Gastroesophageal sphincter (tissue), 4 donors: ENCODE measurements around the gene FCN2. TPM values are rescaled to one million over a fixed set of nuclear protein-coding genes. Genes with fewer than 3 reads are reported as not detected.

ENCODE experiments used
- ATAC-seq: fragments of 150-250 bp; one replicate; pipeline ENCODE4 v1.9.1; 2016; ENCODE audit warnings: mild to moderate bottlenecking, moderate library complexity
- H3K27ac ChIP-seq, 4 donors: fragments of 200-600 bp; sonication (generic) in 3 of 4; 1 replicate in 3 of 4; 2 replicates in 1 of 4; pipeline ENCODE4 v1.5.1; 2016 to 2019
- H3K27me3 ChIP-seq: fragments of 200-600 bp; sonication (generic); one replicate; pipeline ENCODE4 v1.5.1; 2019
- H3K36me3 ChIP-seq, 2 donors: fragments of 200-600 bp; sonication (generic); one replicate each; pipeline ENCODE4 v1.5.1; 2019; ENCODE audit warnings: control low read depth in 1 of 2
- H3K4me1 ChIP-seq, 3 donors: fragments of 200-600 bp; sonication (generic); 1 replicate in 2 of 3; 2 replicates in 1 of 3; pipeline ENCODE4 v1.5.1; 2016 to 2019; ENCODE audit warnings: control low read depth in 2 of 3
- H3K4me3 ChIP-seq, 2 donors: fragments of 200-600 bp; sonication (generic); one replicate each; pipeline ENCODE4 v1.5.1; 2019; ENCODE audit warnings: mild to moderate bottlenecking in 1 of 2, moderate library complexity in 1 of 2
- H3K9me3 ChIP-seq, 3 donors: fragments of 200-600 bp; sonication (generic); one replicate each; pipeline ENCODE4 v1.5.1; 2017 to 2019; ENCODE audit warnings: control low read depth in 2 of 3
- EP300 ChIP-seq: sonication (generic); formaldehyde crosslinking; IDR thresholded peaks from one replicate; pipeline ENCODE4 v1.6.1; 2017; ENCODE audit warnings: antibody characterized with exemption, mild to moderate bottlenecking
- POLR2A ChIP-seq, 2 donors: fragments of 450-650 bp; IDR thresholded peaks; one replicate each; pipeline ENCODE4 v1.6.1; 2017; ENCODE audit warnings: antibody characterized with exemption in 2 of 2, mild to moderate bottlenecking in 2 of 2, moderate library complexity in 1 of 2
- POLR2AphosphoS5 ChIP-seq: sonication (generic); formaldehyde crosslinking; IDR thresholded peaks from one replicate; pipeline ENCODE4 v1.6.1; 2017; ENCODE audit warnings: antibody characterized with exemption
- WGBS, 2 donors: methylation state at CpG; one replicate each; pipeline ENCODE4 v1.1.5; 2018; ENCODE audit warnings: low coverage in 1 of 2; 5-methylcytosine and 5-hydroxymethylcytosine counted together
- total RNA-seq, 4 donors: library from RNA; depleted of rRNA; stranded (reverse); fragments of >200 nt; gene quantifications; one replicate each; pipeline ENCODE4 v1.1.0, GENCODE V29; 2016
- TF ChIP-seq, protein P1 (sequence below), 4 experiments: fragments of 200-600 bp in 2 of 4; fragments of 450-650 bp in 2 of 4; sonication (generic) in 1 of 4; IDR thresholded peaks; one replicate each; pipeline ENCODE4 v1.5.1; 2017 to 2019; ENCODE audit warnings: antibody characterized with exemption in 4 of 4, mild to moderate bottlenecking in 2 of 4, moderate library complexity in 2 of 4

Gene FCN2
- total RNA-seq, 4 donors from 2014 or later = not detected

DNA sequence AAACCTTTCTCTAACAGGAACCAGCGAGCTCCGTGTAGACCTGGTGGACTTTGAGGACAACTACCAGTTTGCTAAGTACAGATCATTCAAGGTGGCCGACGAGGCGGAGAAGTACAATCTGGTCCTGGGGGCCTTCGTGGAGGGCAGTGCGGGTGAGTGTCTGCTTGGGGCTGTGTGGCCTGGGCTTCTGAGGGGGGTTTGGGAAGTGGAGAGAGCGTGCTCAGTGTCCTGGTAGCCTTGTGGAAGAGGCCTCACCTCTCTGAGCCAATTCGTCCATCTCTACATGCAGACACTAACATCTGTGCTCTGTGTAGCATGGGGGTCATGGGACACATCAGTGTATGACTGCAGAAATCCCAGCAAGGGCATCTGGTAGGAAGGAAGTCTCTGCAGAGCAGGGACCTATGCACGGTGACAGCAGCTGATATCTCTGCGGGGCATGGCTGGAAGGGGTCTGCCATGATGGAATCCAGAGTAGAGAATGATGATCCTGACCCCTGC lies 5.9 kb downstream of the FCN2 start:
- Histone ChIP-seq H3K4me3 (no peak overlapping the region), H3K9me3 (no peaks in the 10 kb centered on the region), H3K27me3 (peaks cover 22% of the 10 kb centered on the region), H3K36me3 (no peaks in the 10 kb centered on the region), H3K27ac (no peak overlapping the region), H3K4me1 (no peaks in the 10 kb centered on the region)
- WGBS, 2 donors = 86 to 97% methylated on average over 5 to 6 of the region's 11 CpGs
- ATAC-seq = no peak
- TF ChIP-seq EP300 = no peak
- TF ChIP-seq POLR2A (IDR thresholded peaks at IDR 0.05) = no peak
- TF ChIP-seq, protein P1, sequence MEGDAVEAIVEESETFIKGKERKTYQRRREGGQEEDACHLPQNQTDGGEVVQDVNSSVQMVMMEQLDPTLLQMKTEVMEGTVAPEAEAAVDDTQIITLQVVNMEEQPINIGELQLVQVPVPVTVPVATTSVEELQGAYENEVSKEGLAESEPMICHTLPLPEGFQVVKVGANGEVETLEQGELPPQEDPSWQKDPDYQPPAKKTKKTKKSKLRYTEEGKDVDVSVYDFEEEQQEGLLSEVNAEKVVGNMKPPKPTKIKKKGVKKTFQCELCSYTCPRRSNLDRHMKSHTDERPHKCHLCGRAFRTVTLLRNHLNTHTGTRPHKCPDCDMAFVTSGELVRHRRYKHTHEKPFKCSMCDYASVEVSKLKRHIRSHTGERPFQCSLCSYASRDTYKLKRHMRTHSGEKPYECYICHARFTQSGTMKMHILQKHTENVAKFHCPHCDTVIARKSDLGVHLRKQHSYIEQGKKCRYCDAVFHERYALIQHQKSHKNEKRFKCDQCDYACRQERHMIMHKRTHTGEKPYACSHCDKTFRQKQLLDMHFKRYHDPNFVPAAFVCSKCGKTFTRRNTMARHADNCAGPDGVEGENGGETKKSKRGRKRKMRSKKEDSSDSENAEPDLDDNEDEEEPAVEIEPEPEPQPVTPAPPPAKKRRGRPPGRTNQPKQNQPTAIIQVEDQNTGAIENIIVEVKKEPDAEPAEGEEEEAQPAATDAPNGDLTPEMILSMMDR (IDR thresholded peaks at IDR 0.05) = no peak
- no peak for TF ChIP-seq POLR2AphosphoS5

DNA sequence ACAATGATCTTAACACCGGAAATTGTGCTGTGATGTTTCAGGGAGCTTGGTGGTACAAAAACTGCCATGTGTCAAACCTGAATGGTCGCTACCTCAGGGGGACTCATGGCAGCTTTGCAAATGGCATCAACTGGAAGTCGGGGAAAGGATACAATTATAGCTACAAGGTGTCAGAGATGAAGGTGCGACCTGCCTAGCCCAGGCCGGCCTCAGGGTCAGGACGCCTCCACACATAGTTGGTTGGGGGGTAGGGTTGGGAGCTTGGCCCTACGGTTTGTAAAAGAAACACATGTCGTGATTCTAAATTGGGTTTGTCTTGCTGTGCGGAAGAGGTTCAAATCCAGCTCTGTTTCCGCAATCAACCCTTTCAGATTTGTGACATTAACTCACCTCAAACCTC lies 6.6 kb downstream of the FCN2 start:
- no peaks in the 10 kb centered on the region for H3K36me3 ChIP-seq
- 79 to 81% methylated on average over 6 to 9 of the region's 10 CpGs for whole genome bisulfite sequencing, 2 donors

DNA sequence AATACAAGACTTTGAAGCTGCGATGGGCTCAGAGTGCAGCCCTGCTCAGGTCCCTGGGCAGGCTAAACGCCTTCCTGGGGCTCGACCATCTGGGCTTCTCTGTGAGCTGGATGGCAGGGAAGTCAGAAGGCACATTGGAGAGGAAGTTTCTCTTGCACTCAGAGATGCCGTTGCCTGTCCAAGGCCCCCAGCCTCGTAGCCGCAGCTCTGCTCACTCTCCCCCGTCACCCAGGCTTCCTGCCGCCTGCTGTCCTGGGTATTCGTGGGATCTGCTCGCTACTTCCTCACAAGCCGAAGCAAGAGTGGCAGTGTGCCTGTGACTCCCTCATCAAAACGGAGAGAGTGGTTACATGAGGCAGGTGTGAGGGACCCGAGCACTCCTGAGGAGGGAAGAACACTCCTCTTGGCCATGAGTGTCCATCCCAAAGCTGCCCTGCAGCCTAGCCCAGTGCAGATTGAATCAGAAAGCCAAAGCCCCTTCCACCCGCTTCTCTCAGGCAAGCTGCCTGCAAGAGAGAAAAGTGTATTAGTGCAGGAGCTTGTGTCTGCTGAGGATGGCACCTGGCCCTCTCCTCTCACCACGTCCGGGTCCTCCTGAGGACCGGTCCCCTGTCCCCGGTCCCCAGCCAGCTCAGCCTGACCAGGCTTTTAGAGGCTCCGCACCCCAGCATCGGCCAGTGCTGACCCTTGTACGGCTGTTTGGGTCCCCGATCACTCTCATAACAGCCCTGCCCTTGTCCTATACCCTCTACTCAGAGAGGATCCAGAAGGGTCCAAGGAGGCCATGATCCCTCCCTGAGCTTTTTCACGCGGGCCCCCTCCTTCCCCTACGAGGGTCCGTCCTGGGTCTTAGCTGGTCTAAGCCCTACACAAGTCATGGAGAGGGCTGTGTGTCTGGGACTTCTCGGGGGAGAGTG lies 7.3 kb downstream of the FCN2 start:
- Histone ChIP-seq H3K4me1 (no peaks in the 10 kb centered on the region), H3K4me3 (no peak overlapping the region), H3K27ac (no peak overlapping the region), H3K9me3 (no peaks in the 10 kb centered on the region), H3K27me3 (peaks cover 15% of the 10 kb centered on the region), H3K36me3 (no peaks in the 10 kb centered on the region)
- TF ChIP-seq, protein P1 (IDR thresholded peaks at IDR 0.05) = no peak
- no peak for TF ChIP-seq EP300
- no peak for TF ChIP-seq POLR2A (IDR thresholded peaks at IDR 0.05)
- no peak for TF ChIP-seq POLR2AphosphoS5
- ATAC-seq = no peak
- WGBS, 2 donors = 80 to 91% methylated on average over 1 to 13 of the region's 27 CpGs

More for the DNA sequence above, 6.6 kb downstream of the FCN2 start:
- H3K27ac ChIP-seq = no peak overlapping the region
- H3K27me3 ChIP-seq = peaks cover 19% of the 10 kb centered on the region
- TF ChIP-seq, protein P1 (IDR thresholded peaks at IDR 0.05) = no peak
- no peak for TF ChIP-seq POLR2AphosphoS5
- TF ChIP-seq POLR2A (IDR thresholded peaks at IDR 0.05) = no peak
- no peak for TF ChIP-seq EP300
- H3K4me3 ChIP-seq = no peak overlapping the region
- H3K4me1 ChIP-seq = no peaks in the 10 kb centered on the region
- no peaks in the 10 kb centered on the region for H3K9me3 ChIP-seq
- no peak for ATAC-seq

DNA sequence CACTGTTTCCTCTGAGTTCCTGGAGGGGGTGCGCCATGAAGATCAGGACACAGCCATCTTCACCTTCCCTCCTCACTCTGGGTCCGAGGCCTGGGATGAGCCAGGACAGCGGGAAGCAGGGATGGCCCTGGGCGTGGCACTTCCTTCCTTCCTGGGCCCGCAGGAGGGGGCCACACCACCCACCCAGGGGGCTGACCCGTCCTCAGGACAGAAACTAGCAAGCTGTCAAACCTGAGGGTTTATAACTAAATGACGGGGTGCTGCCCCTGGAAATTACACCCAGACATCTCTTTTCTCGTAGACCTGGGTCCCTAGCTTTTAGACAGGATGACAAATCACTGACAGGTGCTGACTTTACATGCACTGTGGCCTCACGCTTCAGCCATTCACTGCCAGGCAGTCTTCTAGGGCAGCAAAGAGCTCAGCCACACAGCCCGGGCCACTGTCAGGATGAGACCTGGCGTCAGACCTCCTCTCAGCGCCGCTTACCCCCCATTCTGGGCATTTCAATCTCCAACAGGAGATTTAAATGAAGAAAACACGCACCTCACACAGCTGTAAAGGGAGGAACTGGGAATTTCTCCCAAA lies 8.1 kb downstream of the FCN2 start:
- no peak for ATAC-seq
- 63 to 100% methylated on average over 1 to 2 of the region's 14 CpGs for WGBS, 2 donors
- no peak overlapping the region for H3K4me3 ChIP-seq
- no peaks in the 10 kb centered on the region for H3K9me3 ChIP-seq
- no peaks in the 10 kb centered on the region for H3K36me3 ChIP-seq
- TF ChIP-seq POLR2A (IDR thresholded peaks at IDR 0.05) = no peak
- TF ChIP-seq, protein P1 (IDR thresholded peaks at IDR 0.05) = no peak
- no peak for TF ChIP-seq POLR2AphosphoS5
- TF ChIP-seq EP300 = no peak
- H3K27ac ChIP-seq = no peak overlapping the region
- H3K27me3 ChIP-seq = peaks cover 18% of the 10 kb centered on the region
- H3K4me1 ChIP-seq = no peaks in the 10 kb centered on the region
